Measurements from ENCODE around the gene BRD3.

DNA sequence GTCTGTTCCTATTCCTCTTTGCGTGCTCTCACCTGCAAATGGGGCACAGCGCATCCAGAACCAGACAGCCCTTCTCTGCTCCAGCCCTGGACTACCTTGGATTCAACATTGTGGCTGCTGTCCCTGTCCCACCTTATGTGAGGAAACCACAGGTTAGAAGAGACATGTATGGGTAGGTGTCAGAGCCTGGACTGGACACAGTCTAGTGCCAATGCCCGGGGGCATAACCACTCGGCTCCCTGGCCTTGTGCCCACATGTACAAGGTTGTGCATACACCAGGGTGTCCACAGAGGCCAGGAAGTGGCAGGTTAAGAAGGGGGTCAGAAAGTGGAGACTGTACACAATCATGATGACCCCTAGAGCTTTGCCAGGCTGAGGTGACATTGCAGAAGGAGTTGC is 22.1 kb upstream of the BRD3 start:
- no peak for TF ChIP-seq CTCF (IDR thresholded peaks at IDR 0.05 in 4 of 5, conservative IDR thresholded peaks at IDR 0.05 in 1 of 5)
- TF ChIP-seq POLR2A (IDR thresholded peaks at IDR 0.05): no peak
